Gastroesophageal sphincter (tissue), 4 donors: Measurements from ENCODE around the gene MAP3K20. TPM values are rescaled to one million over a fixed set of nuclear protein-coding genes. Genes with fewer than 3 reads are reported as not detected.
"Not testable (repeated sequence)": the region's sequence is repeated elsewhere in the genome, so short reads cannot be mapped to it uniquely, and the experiment has no call there.

Experiments
- ATAC-seq: fragments of 150-250 bp; one replicate; pipeline ENCODE4 v1.9.1; 2016; ENCODE audit warnings: mild to moderate bottlenecking, moderate library complexity
- H3K27ac ChIP-seq, 4 donors: fragments of 200-600 bp; sonication (generic) in 3 of 4; 1 replicate in 3 of 4; 2 replicates in 1 of 4; pipeline ENCODE4 v1.5.1; 2016 to 2019
- H3K27me3 ChIP-seq: fragments of 200-600 bp; sonication (generic); one replicate; pipeline ENCODE4 v1.5.1; 2019
- H3K36me3 ChIP-seq, 2 donors: fragments of 200-600 bp; sonication (generic); one replicate each; pipeline ENCODE4 v1.5.1; 2019; ENCODE audit warnings: control low read depth in 1 of 2
- H3K4me1 ChIP-seq, 3 donors: fragments of 200-600 bp; sonication (generic); 1 replicate in 2 of 3; 2 replicates in 1 of 3; pipeline ENCODE4 v1.5.1; 2016 to 2019; ENCODE audit warnings: control low read depth in 2 of 3
- H3K4me3 ChIP-seq, 2 donors: fragments of 200-600 bp; sonication (generic); one replicate each; pipeline ENCODE4 v1.5.1; 2019; ENCODE audit warnings: mild to moderate bottlenecking in 1 of 2, moderate library complexity in 1 of 2
- H3K9me3 ChIP-seq, 3 donors: fragments of 200-600 bp; sonication (generic); one replicate each; pipeline ENCODE4 v1.5.1; 2017 to 2019; ENCODE audit warnings: control low read depth in 2 of 3
- CTCF ChIP-seq, 4 experiments: fragments of 200-600 bp in 2 of 4; fragments of 450-650 bp in 2 of 4; sonication (generic) in 1 of 4; IDR thresholded peaks; one replicate each; pipeline ENCODE4 v1.5.1; 2017 to 2019; ENCODE audit warnings: antibody characterized with exemption in 4 of 4, mild to moderate bottlenecking in 2 of 4, moderate library complexity in 2 of 4
- EP300 ChIP-seq: sonication (generic); formaldehyde crosslinking; IDR thresholded peaks from one replicate; pipeline ENCODE4 v1.6.1; 2017; ENCODE audit warnings: antibody characterized with exemption, mild to moderate bottlenecking
- POLR2A ChIP-seq, 2 donors: fragments of 450-650 bp; IDR thresholded peaks; one replicate each; pipeline ENCODE4 v1.6.1; 2017; ENCODE audit warnings: antibody characterized with exemption in 2 of 2, mild to moderate bottlenecking in 2 of 2, moderate library complexity in 1 of 2
- POLR2AphosphoS5 ChIP-seq: sonication (generic); formaldehyde crosslinking; IDR thresholded peaks from one replicate; pipeline ENCODE4 v1.6.1; 2017; ENCODE audit warnings: antibody characterized with exemption
- WGBS, 2 donors: methylation state at CpG; one replicate each; pipeline ENCODE4 v1.1.5; 2018; ENCODE audit warnings: low coverage in 1 of 2; 5-methylcytosine and 5-hydroxymethylcytosine counted together
- total RNA-seq, 4 donors: library from RNA; depleted of rRNA; stranded (reverse); fragments of >200 nt; gene quantifications; one replicate each; pipeline ENCODE4 v1.1.0, GENCODE V29; 2016

Gene MAP3K20
- total RNA-seq, 4 donors from 2014 or later, result 318 to 496 (median 327) TPM

GRCh38 chr2:173305303-173305702 lies 229.7 kb downstream of the MAP3K20 start:
- H3K4me1 ChIP-seq, result no peaks in the 10 kb centered on the region
- H3K27ac ChIP-seq, result no peak overlapping the region
- no peak overlapping the region for H3K4me3 ChIP-seq
- H3K27me3 ChIP-seq, result no peaks in the 10 kb centered on the region
- 90% methylated on average over 2 of the region's 2 CpGs; no CpG with 5 or more reads in 1 of the 2 donors for WGBS, 2 donors
- H3K9me3 ChIP-seq, result peaks cover 0 to 9% (median 0%) of the 10 kb centered on the region in 3 donors
- no peak for ATAC-seq
- TF ChIP-seq POLR2A (IDR thresholded peaks at IDR 0.05) (no peak), EP300 (no peak), CTCF (IDR thresholded peaks at IDR 0.05) (no peak), POLR2AphosphoS5 (no peak)
- no peaks in the 10 kb centered on the region for H3K36me3 ChIP-seq

- no peaks in the 10 kb centered on the region for H3K9me3 ChIP-seq
- H3K4me3 ChIP-seq, result no peak overlapping the region
- WGBS, 2 donors, result 20 to 33% methylated on average over 2 to 3 of the region's 4 CpGs
- ATAC-seq, result no peak
- no peak overlapping the region for H3K27ac ChIP-seq
- H3K36me3 ChIP-seq, result no peaks in the 10 kb centered on the region
- TF ChIP-seq EP300 (no peak), POLR2AphosphoS5 (no peak), CTCF (IDR thresholded peaks at IDR 0.05) (no peak), POLR2A (IDR thresholded peaks at IDR 0.05) (no peak)
- H3K27me3 ChIP-seq, result no peaks in the 10 kb centered on the region
- no peaks in the 10 kb centered on the region for H3K4me1 ChIP-seq
Observed at GRCh38 chr2:173307293-173307692, 231.6 kb downstream of the MAP3K20 start.

GRCh38 chr2:173309370-173309769 lies 233.7 kb downstream of the MAP3K20 start:
- ATAC-seq, H3K27ac ChIP-seq: not testable (repeated sequence)
- WGBS, 2 donors, result 67% methylated on average over 3 of the region's 5 CpGs; no CpG with 5 or more reads in 1 of the 2 donors

GRCh38 chr2:173311844-173312606 lies 236.4 kb downstream of the MAP3K20 start:
- H3K9me3 ChIP-seq, result no peaks in the 10 kb centered on the region
- no peak overlapping the region for H3K4me3 ChIP-seq
- no peaks in the 10 kb centered on the region for H3K4me1 ChIP-seq
- 87 to 91% methylated on average over 8 to 9 of the region's 9 CpGs for WGBS, 2 donors
- H3K36me3 ChIP-seq, result no peaks in the 10 kb centered on the region
- H3K27ac ChIP-seq, result no peak overlapping the region
- ATAC-seq, result no peak
- H3K27me3 ChIP-seq, result no peaks in the 10 kb centered on the region
- TF ChIP-seq CTCF (IDR thresholded peaks at IDR 0.05) (no peak), POLR2A (IDR thresholded peaks at IDR 0.05) (no peak), POLR2AphosphoS5 (no peak), EP300 (no peak)

More at GRCh38 chr2:173309370-173309769, 233.7 kb downstream of the MAP3K20 start:
- H3K4me1 ChIP-seq, H3K4me3 ChIP-seq, H3K36me3 ChIP-seq, H3K27me3 ChIP-seq, H3K9me3 ChIP-seq: not testable (repeated sequence)
